ENCODE data around the gene CNOT4.

DNA sequence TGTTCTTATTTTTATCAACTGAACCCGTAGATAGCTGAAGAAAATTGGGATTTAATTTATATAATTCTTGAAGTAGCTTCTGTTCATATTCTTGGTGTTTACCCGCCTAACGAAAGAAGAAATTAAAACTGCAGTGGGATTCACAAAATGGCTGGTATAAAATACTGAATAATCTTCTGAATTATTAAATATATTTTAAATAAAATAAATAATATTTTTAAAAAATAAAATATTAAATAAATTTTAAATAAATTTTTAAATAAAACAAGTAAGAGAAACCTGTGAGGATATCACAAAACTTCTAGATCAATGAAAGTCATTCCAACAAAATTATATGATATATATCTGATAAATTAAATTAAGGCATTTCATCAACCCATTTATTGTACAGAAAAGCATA lies 99.4 kb downstream of the CNOT4 start:
- TF ChIP-seq, protein P1, sequence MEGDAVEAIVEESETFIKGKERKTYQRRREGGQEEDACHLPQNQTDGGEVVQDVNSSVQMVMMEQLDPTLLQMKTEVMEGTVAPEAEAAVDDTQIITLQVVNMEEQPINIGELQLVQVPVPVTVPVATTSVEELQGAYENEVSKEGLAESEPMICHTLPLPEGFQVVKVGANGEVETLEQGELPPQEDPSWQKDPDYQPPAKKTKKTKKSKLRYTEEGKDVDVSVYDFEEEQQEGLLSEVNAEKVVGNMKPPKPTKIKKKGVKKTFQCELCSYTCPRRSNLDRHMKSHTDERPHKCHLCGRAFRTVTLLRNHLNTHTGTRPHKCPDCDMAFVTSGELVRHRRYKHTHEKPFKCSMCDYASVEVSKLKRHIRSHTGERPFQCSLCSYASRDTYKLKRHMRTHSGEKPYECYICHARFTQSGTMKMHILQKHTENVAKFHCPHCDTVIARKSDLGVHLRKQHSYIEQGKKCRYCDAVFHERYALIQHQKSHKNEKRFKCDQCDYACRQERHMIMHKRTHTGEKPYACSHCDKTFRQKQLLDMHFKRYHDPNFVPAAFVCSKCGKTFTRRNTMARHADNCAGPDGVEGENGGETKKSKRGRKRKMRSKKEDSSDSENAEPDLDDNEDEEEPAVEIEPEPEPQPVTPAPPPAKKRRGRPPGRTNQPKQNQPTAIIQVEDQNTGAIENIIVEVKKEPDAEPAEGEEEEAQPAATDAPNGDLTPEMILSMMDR (IDR thresholded peaks at IDR 0.05; ENCODE audit: low read depth, low read length), result no peak
- no peak for TF ChIP-seq POLR2A (IDR thresholded peaks at IDR 0.05; ENCODE audit: extremely low read depth, insufficient read length)
